NCI-H1417 (cell line): ENCODE measurements around the gene PLSCR2.
"Not testable (repeated sequence)": the region's sequence is repeated elsewhere in the genome, so short reads cannot be mapped to it uniquely, and the experiment has no call there.

Source experiments
- DNase-seq, 3 experiments: peaks; one replicate each; lab custom pipeline; 2025; lab: John Stamatoyannopoulos, UW

PLSCR2 gene

DNA sequence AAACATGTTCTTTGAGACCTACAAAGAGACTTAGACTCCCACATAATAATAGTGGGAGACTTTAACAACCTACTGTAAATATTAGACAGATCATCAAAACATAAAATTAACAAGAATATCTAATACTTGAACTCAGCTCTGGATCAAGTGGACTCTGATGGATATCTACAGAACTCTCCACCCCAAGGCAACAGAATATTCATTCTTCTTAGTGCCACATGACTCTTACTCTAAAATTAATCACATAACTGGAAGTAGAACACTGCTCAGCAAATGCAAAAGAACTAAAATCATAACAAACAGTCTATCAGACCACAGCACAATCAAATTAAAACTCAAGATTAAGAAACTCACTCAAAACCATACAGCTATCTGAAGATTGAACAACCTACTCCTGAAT, 15.9 kb upstream of the PLSCR2 start:
- DNase-seq: no peak

DNA sequence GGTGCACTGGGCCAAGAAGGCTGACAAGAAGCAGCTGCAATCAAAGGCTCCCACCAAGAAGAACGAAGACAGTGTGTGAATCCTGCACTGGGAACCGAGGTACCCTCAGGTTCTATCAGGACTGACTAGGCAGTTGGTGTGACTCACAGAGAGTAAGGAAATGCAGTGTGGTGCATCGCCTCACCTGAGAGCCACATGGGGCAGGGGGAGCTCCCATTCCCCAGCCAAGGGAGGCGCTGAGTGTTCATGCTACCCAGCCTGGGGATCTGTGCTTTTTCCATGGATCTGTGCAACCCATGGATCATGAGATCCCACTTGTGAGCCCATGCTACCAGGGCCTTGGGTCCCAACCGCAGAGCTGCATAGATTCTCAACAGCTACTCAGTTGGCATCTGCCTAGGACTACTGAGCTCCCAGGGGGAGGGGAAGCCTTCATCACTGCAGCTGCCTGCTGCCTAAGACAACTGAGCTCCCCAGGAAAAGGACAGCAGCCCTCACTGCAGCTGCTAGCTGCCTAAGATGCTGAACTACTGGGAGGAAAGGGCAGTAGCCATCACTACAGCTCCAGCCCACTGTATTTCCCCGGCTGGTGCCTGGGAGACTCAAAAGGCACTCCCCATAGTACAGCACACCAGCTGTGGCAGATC, 6.9 kb upstream of the PLSCR2 start:
- no peak for DNase-seq

DNA sequence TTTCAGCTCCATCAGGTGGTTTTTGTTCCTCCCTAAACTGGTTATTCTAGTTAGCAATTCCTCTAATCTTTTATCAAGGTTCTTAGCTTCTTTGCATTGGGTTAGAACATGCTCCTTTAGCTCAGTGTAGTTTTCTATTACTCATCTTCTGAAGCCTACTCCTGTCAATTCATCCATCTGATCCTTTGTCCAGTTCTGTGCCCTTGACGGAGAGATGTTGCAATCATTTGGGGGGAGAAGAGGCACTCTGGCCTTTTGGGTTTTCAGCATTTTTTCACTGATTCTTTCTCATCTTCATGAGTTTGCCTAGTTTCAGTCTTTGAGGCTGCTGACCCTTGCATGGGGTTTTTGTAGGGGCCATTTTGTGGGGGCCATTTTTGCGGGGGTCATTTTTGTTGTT, 5.6 kb upstream of the PLSCR2 start:
- not testable (repeated sequence) for DNase-seq

DNA sequence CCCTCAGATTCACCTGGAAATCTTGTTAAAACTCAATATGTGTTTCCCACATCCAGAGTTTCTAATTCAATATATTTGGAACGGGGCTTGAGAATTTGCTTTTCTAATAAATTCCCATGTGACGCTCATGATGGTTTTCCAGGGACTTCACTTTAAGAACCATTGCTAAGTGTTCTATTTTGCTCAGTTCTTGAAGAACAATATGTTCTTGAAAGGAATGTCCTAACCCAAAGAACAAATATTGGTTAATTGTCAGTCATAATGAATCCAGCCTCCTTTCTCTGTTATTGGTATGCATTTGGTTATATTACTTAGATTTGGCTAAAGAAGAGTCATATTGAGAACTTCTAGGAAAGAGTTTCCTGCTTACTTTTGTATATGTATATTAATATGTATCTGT, 4.4 kb upstream of the PLSCR2 start:
- DNase-seq: no peak

DNA sequence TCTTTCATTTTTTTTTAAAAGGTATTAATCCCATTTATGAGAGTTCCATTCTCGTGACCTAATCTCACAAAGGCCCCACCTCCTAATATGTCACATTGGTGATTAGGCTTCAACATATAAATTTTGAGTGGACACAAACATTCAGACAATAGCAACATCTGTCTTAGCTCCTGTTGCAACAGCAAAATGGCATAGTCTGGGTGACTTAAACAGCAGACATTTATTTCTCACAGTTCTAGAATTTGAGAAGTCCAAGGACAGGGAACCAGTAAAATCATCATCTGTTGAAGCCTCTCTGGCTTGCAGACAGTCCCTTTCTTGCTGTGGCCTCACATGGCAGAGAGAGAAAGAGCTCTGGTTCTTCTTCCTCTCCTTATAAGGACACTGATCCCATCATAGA, 3.2 kb upstream of the PLSCR2 start:
- no peak for DNase-seq

DNA sequence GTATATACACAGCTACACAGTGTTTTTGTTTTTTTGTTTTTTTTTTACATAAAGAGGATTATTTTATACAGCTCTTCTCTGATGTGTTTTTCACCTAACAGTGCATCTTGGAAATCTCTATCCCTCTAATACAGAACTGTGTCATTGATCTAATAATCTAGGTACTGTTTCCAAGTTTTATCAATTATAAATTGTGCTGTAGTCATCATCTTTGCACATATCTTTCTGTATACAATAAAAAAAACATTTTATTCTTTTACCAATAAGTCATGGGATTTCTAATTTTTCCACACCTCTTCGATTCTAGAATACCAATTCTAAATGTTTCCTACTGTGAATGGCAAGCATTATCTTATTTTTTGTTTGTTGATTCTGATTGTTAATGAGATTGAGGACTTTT, 1.7 kb upstream of the PLSCR2 start:
- DNase-seq: no peak

DNA sequence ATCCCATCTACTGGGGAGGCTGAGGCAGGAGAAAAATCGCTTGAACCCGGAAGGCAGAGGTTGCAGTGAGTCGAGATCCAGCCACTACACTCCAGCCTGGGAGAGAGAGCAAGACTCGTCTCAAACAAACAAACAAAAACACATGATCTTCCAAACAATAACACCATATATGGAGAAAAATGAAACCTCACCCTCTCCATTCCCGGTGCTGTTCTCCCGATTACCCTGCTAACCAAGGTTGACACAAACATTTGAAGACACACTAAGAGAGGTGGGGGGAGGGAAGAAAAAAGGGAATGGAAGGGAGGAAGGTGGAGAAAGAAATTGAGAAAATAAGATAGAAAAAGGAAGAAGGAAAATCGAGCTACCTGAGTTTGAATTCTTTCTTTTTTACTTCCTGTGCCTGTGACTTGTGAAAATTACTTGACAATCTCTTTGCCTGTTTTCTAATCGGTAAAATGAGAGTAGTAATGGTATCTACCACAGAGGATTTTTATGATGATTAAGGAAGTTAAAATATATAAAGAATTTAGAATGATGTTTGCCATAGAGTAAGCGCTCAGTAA, 1.1 kb upstream of the PLSCR2 start:
- DNase-seq: peak in 2 of 3 experiments; percentile 4 to 54

DNA sequence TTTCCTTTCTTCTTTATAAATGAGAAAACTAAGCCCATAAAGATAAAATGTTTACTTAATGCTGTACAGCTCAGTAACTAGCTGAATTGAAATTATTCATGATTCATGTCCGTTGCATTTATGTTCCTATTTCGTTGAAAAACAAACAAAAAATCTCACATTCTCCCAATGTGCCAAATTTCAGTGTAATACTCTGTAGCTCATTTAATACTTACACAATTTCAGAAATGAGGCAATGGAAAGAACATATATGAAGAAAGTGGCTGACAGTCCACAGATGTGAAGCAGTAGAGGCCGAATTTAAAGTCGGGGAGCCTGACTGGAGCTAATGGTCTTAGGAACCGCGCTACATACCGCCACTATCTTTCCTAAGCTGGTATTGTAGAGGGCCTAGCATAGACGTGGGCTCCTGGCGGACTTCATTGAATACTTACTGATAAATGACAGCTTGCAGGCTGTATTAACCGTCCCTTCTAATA, 651 bp downstream of the PLSCR2 start:
- DNase-seq: no peak

DNA sequence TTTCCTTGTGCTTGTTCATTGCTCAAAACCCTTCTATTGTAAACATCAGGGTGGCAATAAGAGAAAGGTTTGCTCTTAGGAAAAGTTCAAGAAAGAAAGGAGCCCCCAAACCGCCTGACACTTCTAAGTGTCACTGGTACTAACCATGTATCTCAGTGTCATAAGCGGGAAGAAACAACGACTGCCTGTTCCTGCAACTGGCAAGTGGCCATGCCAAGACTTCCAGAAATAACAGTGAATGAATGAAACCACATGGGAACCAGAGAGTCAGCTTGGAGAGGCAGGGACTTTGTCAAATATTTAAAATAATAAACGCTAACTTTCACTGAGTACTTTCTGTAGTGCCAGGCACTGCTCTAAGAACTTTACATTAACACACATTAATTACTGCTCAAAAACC, 1.1 kb downstream of the PLSCR2 start:
- no peak for DNase-seq

DNA sequence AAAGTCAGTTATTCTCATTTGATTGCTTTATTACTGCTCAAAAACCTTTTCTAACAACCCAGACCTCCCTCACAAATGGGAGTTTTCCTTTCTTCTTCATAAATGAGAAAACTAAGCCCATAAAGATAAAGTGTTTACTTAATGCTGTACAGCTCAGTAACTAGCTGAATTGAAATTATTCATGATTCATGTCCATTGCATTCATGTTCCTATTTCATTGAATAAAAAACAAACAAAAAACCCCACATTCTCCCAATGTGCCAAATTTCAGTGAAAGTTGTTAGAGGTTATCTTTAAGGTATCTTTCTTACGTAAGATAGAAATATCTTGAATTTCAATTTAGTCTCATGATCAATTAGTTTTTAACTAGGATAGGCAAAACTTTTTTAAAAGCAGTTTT, 2.8 kb downstream of the PLSCR2 start:
- DNase-seq: no peak

DNA sequence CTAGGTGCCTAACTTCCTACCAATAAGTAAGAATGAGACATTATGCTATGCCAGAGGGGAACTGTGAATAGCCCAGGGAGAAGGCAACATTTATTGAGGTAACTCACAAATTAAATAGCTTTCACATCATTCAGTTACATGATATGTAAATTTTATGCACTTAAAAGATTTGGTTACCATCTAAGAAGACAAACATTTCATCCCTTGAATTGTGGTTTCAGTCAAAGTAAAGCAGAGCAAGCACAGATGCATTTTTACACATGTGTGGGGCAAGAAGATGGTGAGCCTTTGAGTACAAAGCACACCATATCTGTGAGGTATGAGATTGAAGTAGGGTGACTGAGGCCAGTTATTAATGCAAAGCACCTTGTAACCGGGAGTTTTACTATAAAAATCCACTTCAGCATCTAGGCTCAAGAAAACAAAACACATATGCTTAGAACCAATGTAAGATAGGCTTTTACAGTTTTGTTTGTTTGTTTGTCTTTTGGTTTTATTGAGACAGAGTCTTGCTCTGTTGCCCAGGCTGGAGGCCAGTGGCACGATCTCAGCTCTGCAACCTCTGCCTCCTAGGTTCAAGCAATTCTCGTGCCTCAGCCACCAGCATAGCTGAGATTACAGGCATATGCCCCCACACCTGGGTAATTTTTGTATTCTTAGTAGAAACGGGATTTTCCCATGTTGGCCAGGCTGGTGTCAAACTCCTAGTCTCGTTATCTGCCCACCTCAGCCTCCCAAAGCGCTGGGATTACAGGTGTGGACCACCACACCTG, 3.5 kb downstream of the PLSCR2 start:
- DNase-seq: no peak

DNA sequence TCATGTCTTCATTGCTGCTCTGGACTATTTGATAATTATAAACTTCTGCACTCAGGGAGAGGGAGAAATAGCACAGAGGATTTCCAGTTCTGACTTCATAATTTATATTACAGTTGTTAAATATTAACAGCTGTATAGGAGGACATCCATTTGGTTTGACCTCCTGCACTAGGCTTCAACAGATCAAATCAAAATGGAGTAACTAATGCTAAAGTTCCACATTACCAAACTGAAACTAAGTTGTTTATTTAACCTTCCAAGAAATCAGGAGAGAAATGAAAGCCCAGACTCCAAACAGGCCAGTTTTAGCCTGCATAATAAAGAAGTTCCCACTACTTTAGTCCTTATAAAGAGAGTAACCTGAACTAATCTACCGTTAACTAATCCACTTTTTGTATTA, 4.6 kb downstream of the PLSCR2 start:
- no peak for DNase-seq

DNA sequence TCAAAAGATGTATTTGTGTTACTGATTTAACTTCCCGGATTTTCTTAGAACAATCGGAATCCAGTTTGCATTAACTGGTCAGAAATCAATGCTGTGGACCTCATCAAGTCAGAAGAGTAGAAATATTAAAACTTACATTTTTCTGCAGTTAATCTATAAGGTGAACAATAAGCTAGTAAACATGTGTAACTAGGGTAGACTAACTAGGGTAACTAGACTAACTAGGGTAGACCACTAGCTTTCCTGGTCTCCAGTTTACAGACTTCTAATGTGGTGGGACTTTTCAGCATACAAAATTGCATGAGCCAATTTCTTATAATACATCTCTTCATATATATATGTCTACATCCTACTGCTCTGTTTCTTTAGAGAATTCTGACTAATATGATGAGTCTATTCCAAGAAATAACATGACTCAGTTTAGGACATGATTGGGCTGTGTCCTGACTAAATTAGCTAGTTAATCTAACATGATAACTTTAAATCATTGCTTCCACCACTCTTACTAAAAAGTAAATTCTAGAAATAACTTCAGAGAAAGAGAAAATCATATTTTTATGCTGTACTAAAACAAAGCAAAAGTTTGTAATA, 5.3 kb downstream of the PLSCR2 start:
- DNase-seq: no peak

DNA sequence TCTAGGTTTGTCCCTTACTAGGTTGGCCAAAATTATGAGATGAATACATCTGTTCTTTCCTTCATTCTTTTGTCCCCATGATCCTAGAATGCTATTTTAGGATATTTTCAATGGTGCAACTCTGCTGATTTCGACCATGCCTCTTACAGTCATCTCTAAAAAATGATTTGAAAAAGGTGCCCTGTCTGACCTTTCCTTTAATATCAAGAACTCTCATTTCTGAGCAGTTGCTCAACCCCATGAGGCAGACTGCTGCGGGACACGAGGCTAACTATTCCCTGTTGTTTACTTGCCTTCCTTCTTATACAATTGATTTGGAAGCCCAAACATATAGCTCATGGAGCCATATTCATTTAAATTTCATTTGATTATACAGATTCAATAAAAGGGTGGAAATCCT, 14.6 kb downstream of the PLSCR2 start:
- no peak for DNase-seq

DNA sequence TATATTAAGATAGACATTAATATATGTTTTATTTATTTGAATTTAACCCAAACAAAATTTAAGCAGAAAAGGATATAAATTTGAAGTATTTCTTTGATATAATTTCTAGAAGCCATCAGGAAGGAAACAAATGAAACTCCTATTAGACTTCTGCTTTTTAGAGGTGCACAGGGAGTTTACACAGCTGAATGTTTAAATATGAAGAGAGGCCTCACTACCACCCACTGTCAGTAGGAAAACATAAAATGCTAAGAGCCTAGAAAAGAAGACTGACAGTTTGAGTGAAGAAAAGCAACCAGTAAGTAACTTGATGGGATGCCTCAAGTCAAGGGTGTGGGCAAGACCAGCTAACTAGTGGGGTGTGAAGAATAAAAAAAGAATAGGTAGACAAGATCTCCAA, 19.7 kb downstream of the PLSCR2 start:
- peak in 1 of 3 experiments; percentile 9 for DNase-seq

DNA sequence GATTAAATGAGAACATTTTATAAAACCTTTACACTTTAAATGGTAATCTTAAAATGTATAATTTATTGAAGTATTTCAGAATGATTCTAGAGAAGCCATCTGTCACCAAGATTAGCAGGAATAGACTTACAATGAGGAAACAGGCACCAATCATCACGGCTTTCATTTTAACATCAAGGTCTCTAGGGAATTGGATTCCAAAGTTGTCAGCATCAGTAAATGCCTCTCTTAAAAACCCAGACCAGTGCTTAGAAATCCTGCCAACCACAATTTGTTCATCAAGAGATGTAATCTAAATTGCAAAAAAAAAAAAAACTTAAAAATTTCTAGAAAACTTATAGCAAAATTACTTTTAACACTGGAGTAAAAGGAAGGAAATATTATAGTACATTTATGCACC, 20.3 kb downstream of the PLSCR2 start:
- DNase-seq: no peak

DNA sequence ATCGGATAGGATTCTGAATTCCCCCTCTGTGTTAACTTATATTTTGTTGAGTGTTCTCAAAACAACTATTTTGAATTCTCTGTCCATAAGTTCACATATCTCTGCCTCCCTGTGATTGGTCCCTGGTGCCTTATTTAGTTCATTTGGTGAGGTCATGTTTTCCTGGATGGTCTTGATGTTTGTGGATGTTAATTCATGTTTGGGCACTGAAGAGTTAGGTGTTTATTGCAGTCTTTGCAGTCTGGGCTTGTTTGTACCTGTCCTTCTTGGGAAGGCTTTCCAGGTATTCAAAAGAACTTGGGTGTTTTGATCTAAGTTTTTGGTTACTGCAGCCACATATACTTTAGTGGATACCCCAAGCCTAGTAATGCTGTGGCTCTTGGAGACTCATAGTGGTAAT, 23.3 kb downstream of the PLSCR2 start:
- no peak for DNase-seq

DNA sequence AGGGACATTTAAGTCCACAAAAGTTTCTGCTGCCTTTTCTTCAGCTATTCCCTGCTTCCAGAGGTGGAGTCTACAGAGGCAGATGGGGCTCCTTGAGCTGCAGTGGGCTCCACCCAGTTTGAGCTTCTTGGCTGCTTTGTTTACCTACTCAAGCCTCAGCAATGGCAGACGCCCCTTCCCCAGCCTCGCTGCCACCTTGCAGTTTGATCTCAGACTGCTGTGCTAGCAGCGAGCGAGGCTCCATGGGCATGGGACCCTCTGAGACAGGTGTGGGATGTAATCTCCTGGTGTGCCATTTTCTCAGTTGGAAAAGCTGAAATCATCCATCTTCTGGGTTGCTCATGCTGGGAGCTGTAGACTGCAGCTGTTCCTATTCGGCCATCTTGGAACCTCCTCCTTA, 29.1 kb downstream of the PLSCR2 start:
- DNase-seq: not testable (repeated sequence)

DNA sequence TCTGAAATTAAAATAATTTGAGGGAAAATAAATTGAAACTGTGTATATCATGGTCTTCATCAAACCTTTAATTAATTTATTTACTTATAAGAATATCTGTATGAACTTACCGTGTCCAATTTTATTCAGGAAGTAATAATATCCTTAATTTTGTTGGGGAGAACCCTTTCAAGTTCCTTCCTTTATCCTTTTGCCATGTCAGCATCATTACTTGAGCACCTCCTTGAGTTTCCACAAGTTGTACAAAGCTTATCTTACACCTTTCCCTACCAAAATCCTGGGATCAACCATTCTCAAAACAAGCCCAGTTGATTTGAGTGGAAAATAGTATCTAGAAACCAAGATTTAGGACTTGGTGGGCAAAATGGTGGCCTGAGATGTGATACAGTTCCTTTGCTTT, 37.3 kb downstream of the PLSCR2 start:
- no peak for DNase-seq

DNA sequence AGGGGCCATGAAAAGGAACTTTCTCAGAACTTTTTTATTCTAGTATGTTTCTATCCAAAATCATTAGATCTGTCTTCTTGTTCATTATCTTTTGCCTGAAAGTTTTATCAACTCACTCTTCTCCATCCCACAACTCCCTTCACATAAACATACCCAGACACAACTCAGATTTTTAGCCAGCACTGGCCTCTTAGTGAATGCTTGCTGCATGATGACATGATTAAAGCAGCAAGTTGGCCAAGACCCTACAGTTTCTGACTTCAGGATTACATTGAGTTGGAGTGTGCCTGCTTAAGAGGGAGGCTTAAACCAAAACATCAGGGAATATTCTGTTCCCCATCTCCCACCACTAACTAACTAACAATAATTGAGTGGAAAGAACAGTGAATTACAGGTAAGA, 38.1 kb downstream of the PLSCR2 start:
- DNase-seq: no peak

DNA sequence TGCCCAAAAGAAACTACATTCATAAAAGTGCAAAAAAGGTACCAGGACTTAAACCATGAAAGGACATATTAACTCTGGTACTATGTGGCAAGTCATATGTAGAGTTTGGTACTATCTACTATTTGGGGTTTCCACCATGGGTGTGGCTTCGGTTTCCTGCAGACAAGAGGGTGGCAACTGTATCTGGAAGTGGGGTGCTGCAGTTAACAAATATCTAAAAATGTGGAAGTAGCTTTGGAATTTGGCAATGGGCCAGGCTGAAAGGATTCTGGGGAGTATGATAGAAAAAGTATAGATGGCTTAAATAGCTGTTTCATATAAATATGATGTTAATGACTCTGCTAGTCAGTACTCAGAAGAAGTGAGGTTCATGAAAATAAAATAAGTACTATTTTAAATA, 44.0 kb downstream of the PLSCR2 start:
- DNase-seq: no peak

DNA sequence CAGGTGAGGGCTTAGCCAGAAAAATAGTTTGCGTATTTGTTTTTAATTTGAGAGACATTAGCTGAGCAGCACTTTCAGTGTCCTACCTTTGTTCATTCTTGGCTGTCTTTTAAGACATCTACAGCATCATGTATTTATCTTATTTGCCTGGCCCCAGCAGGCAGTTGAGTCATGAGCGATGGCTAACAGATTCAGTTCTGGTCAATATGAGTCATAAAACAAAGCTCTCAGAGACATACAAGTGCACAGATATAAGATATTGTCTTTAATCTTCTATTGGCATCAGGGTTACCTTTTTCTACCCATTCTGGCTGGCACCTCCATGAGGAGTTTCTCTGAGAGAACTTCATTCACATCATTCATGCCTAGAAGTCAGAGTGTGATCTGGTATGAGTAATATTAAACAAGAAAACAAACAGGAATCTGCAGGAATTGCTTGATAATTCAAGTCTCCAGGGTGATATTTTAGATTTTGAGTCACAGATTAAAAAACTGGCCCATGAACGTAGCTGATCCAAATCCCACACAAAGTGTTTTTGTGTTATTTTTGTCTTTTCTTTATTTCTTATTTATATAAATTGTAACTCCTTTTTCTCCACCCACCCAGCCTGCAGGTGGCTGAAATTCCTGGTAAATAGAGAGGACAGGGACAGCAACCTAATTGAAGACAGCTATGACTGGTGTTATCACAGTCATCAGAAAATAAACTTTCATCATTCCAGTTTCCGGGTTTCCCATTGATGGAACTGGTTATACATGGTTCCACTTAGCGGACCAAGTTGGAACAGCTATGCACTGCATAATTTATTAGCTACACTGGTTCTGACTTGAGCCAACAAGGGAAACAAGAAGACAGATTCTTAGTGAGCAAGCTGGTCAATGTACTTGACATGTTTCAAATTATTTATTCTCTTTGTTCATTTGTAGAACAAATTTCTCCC, 47.3 kb downstream of the PLSCR2 start:
- DNase-seq: no peak
